Choroid plexus epithelial cell (primary cell): ENCODE results near the gene IQSEC2.

Experiments used
- DNase-seq: peaks from one replicate; pipeline ENCODE4 v3.0.0-alpha.2; 2010; ENCODE audit warnings: low read depth
- H3K4me3 ChIP-seq: 2 replicates; pipeline ENCODE4 v1.5.1; 2011; ENCODE audit warnings: low read depth, mild to moderate bottlenecking, control low read depth, low read length, moderate library complexity
- TF ChIP-seq, protein P1 (sequence below): conservative IDR thresholded peaks from 2 replicates; pipeline ENCODE4 v1.5.1; 2011; ENCODE audit warnings: low read depth, mild to moderate bottlenecking, control low read depth, inconsistent platforms, low read length, moderate library complexity

IQSEC2 gene

GRCh38 chrX:53260836-53261235 lies 20.5 kb downstream of the IQSEC2 start:
- DNase-seq = no peak
- no peak overlapping the region for H3K4me3 ChIP-seq
- TF ChIP-seq, protein P1, sequence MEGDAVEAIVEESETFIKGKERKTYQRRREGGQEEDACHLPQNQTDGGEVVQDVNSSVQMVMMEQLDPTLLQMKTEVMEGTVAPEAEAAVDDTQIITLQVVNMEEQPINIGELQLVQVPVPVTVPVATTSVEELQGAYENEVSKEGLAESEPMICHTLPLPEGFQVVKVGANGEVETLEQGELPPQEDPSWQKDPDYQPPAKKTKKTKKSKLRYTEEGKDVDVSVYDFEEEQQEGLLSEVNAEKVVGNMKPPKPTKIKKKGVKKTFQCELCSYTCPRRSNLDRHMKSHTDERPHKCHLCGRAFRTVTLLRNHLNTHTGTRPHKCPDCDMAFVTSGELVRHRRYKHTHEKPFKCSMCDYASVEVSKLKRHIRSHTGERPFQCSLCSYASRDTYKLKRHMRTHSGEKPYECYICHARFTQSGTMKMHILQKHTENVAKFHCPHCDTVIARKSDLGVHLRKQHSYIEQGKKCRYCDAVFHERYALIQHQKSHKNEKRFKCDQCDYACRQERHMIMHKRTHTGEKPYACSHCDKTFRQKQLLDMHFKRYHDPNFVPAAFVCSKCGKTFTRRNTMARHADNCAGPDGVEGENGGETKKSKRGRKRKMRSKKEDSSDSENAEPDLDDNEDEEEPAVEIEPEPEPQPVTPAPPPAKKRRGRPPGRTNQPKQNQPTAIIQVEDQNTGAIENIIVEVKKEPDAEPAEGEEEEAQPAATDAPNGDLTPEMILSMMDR = no peak

GRCh38 chrX:53257670-53258423 lies 23.5 kb downstream of the IQSEC2 start:
- H3K4me3 ChIP-seq = no peak overlapping the region
- TF ChIP-seq, protein P1 = no peak
- DNase-seq = no peak

DNA sequence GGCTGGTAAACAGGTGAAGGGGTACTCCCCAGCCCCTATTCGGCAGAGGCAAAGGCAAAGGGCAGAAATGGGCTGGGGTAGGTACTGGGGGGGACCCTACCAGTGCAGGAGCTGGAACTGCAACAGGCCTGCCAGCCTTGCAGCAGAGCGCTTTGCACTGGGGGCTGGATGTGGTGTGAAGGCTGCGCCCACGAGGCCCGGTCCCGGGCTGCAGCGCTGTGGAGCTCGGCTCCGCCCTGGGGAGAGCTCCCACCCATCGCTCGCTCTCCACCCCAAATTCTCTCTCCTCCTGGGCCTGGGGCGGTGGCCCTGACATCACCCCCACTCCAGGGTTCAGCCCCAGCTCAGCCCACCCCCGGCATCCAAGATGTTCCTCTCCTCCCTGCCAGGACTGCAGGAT lies 24.2 kb downstream of the IQSEC2 start:
- H3K4me3 ChIP-seq = no peak overlapping the region
- no peak for DNase-seq
- TF ChIP-seq, protein P1 = no peak

GRCh38 chrX:53256446-53257041 lies 24.8 kb downstream of the IQSEC2 start:
- TF ChIP-seq, protein P1 = no peak
- DNase-seq = no peak
- H3K4me3 ChIP-seq = no peak overlapping the region

DNA sequence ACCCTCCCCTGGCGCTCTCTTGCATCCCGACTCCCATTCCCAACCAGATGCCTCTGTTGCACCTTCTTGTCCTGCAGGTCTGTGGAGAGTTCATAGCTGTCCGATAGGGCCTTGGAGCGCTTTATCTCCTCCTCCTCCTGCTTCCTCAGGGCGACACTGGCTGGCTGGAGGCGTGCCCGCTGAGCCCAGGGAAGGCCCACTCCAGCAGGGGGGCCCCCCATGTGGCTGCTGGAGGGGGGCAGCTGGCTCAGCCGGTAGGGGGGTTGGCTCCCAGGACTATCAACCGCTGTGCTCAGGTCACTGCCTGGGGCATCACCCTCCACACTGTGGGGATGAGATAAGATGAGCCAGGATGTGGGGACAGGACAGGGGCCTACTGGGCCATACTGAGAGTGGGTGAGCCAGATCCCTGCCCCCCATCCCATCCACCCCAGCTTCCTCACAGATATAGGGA lies 25.6 kb downstream of the IQSEC2 start:
- no peak overlapping the region for H3K4me3 ChIP-seq
- TF ChIP-seq, protein P1 = no peak
- no peak for DNase-seq

GRCh38 chrX:53254570-53255461 lies 26.6 kb downstream of the IQSEC2 start:
- DNase-seq = no peak
- H3K4me3 ChIP-seq = no peak overlapping the region
- TF ChIP-seq, protein P1 = no peak
